GM21390 (cell line): ENCODE measurements around the gene PRPH2.
"Not testable (repeated sequence)": the region's sequence is repeated elsewhere in the genome, so short reads cannot be mapped to it uniquely, and the experiment has no call there.

Source experiments
- ATAC-seq: cut with Tn5 transposase; IDR thresholded peaks from one replicate; pipeline ENCODE4 v1.9.1; 2021; ENCODE audit not compliant: unreplicated experiment

Gene PRPH2

DNA sequence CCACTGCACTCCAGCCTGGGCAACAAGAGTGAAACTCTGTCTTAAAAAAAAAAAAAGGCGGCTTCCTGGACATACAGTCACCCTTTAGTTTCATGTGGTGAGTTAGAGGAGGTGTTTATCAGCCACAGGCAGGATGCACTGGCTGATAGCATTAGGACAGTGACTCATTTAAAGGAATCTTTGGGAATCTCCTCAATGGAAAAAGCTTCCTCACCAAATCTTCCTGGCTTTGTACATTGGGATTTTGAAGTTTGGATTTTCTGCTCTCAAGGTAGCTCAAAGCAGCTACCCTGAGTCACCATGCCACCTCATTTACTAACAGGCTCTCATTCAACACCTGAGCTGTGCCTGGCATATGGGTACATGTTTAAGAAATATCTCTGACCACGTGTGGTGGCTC, 20.2 kb downstream of the PRPH2 start:
- ATAC-seq: no peak

DNA sequence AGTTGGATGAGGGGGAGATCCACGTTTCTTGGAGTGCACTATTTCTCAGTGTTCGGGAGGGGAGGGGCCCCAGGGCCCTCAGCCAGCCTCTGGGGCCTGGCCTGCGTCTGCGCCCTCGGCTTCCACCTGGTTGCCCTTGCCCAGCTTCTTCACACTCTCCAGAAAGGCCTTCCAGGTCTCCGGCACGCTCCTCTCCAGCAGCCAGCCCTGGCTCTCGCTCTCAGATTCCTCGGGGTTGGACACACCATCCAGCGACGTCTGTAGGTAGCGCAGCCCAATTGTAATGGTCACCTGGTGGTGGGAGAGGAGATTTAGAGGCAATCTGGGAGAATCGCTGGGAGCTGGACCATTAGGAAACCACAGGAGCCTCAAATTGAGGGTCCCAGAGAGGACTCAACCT, 24.2 kb downstream of the PRPH2 start:
- no peak for ATAC-seq

DNA sequence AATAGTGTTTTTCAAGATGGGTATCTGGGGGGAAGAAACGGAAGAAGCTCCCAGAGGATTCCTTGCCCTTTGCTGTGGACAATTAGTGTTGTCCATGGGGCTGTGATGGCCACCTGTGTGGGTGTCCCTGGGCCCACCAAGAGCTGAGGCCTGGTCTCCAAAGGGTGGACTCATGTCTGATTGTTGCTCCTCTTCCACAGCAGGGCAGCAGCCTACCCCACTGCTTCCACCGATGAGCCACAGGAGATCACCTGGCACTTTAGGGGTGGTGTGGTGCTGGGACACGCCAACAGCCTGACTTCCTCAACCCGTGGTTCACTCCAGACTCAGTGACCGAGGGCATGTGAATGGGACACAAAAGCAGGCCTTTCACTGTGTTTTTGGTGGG, 25.1 kb downstream of the PRPH2 start:
- ATAC-seq: no peak

DNA sequence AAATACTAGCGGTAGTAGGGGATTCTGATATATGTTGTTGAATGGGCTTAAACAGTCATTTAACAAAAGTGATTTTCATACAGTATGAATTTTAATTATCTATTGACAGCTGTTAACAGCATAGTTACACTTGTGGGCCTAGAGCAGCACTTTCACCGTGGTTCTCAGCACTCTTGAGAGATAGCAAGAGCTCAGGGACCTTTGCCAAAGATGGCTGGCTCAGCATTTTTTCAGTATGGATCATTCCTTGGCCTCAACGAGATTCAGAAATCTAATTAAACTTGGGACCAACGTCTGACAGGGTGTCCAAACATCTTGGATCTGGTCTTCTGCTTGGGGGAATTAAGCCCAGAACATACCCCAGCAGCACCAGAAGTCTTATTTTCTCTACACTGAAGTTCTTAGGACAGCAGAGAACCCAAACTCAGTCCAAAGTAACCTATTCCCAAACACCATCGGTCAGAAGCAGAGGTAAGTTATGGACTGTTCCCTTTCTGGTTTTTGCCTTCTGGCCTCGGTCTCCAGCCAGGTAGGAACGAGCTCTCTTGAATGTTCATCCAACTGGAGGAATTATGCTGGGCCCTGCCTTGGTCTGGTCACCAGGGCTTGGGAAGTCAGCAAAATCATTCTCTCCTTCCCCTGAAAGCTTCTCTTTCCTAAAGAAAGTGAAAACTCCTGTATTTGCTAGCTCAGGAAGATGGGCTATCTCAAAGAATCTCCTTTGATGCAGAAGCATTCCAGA, 25.7 kb downstream of the PRPH2 start:
- ATAC-seq: no peak

DNA sequence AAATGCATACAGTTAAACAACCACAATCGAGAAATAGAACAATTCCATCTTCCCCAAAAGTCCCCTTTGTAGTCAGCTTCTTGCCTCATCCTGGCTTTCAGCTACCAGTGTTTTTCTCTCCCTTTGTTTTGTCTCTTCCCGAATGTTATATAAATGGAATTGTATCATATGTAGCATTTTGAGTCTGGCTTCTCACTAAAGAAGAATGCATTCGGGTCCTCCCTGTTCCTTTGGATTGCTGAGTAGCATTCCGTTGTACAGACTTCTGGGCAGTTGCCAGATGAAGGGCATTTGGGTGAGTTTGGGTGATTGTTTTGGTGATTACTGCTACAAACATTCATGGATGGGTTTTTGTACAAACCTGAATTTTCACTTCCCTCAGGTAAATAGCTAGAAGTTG, 27.8 kb downstream of the PRPH2 start:
- no peak for ATAC-seq

DNA sequence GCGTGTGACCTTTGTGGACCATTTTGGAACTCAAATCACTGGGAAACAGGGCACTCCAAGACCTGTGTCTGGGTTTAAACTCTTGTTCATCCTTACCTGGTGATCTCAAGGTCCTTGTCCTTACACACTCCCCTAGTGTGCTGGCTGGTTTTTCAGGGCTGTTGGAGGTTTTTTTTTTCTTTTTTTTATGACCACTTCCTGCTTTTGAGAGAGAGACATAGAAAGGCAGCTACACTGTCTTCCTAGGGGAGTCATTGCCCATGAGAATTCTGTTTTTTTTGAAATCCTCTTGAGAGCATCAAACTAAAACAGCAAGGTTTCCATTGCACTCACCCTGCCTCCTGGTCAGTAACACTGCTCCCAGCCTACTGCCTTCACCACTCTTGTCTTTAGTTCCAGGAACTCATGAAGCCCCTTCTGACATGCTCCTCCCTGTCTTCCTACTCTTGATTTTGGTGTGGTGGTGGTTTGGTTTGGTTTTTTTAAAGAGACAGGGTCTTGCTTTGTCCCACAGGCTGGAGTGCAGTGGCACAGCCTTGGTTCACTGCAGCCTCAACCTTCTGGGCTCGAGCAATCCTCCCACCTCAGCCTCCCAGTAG, 28.6 kb downstream of the PRPH2 start:
- no peak for ATAC-seq

DNA sequence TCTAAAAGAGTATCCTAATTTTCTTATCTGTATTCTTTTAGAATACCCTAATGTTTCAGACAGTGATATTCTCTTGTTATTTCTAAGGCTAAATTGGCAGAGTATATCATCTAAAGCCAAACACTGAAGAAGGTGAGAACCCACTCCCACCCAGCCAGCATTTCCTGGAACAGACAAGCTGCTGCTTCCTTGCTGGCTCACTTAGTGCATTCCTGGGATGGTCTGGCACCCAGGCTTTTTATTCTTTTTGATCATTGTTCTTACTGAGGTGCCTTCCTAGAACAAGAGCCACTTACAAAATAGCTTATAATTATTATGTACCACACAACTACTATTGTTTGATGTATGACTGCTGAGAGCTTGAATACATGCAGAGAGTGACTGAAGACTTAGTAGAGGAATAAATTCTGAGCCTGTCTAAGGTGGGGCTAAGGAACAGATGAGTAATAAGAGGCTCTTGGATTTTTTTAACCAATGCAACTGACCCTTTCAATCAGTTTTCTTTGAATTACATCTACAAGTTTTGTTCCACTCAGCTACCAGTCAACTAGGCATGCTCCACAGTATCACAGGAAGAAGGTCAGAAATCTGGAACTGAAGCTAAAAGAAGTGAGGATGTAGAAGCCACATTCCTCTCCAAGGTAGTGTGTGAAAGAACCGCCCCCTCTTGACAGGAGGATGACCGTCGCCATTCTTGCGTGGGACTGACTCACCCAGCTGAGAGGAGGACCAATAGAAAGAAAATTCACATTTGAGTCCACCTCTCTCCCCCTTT, 30.1 kb downstream of the PRPH2 start:
- ATAC-seq: no peak

DNA sequence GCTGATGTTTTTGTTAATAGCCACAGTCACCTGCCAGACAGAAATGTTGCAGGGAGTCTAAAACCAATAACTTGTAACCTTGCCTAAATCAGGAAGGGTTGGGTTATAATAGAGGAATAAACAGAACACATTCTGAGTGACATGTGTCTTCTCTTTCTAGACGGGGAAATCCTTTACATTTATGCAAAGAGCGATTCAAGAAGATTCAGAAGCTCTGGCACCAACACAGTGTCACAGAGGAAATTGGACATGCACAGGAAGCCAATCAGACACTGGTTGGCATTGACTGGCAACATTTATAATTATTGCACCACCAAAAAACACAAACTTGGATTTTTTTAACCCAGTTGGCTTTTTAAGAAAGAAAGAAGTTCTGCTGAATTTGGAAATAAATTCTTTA, 31.5 kb downstream of the PRPH2 start:
- no peak for ATAC-seq

DNA sequence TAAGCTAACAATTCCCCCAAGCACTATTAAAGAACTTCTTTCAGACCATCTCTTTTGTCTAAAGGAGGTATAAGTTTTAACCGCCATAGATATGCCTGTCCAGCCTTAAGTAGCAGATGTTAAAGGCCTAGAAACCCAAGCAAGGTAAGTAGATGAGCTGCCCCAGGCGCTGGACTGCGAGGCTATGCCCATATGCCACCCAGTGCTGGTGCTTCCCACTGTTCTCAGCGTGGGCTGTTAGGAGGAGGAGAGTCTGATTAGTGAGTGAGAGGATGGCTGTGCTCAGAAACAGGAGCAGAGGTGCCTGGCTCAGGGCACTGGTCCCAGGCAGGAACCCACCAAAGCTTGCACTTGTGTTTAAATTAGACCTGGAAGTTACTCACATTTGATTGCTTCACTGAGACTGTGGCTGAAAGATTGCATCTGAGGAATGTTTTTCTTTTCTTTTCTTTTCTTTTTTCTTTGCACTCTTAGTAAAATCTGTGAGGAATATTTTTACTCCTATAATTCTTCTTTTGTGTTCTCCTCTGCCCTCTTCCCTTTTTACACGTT, 32.2 kb downstream of the PRPH2 start:
- no peak for ATAC-seq

DNA sequence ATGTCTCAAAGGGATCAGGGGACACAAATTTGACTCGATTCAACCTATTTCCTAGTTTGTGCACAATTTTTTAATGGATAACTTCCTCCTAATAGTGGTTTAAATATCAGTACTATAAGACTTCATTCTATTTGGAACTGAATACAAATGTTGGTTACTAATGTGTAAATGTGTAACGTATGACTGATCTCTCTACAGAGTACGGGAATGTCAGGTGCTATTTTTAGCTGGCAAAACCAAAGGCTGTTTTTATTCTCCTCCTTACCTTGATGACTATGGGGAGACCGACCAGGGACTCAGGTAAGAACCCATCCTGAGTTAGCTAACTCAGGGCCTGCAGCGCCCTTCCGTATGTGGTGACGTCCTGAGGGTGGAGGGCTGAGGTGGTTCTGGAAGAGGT, 33.0 kb downstream of the PRPH2 start:
- ATAC-seq: no peak

DNA sequence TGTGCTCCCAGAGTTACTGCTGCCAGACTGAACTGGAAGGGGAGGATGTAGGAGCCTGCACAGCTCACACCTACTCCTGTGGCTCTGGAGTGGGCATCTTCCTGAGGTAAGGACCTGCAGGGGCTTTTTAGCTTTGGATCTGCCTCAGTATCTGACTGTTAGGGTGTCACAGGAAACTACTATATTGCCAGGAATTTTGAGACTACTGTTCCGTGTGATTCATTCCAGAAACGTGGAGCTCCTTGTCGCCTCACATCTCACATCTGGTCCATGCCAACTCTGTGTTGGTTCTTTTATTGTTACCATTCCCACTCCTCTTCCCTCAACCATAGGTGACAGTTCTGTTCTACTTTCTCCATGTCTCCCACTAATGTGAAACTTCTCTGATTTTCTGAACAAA, 34.1 kb downstream of the PRPH2 start:
- ATAC-seq: no peak

DNA sequence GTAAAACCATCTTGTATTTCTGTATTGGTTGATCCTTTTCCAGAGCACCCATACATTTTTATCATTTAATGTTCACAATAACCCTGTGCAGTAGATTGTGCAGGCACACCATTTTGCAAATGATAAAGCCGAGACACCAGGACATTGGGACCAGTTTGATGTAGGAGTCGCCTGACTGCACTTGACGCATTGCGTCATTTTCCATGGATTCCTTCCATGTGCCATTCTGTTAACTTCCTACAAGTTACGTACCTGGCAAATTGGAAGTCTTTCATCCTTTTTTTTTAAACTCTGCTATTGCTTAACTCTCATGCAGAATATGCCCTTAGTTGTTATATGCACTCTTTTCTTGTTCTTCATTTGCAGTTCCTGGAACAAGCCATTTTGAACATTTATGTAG, 43.0 kb downstream of the PRPH2 start:
- no peak for ATAC-seq

DNA sequence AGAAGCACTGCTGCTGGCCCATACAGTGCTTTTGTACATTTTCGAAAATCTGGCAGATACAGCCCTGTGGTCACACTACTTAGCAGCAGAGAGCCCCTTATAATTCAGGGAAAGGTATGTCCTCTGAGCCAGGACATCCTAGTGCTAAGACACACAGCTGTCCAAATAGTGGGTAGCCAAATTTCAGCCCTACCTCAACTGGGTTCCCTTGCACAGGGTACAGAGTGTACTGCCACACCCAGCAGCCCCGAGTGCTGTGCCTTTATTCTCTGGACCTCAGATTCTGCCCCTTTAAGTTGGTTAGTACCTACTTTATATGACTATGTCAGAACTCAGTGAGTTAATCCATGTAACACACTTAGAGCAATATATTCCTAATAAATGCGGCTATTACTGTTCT, 47.6 kb downstream of the PRPH2 start:
- ATAC-seq: no peak

DNA sequence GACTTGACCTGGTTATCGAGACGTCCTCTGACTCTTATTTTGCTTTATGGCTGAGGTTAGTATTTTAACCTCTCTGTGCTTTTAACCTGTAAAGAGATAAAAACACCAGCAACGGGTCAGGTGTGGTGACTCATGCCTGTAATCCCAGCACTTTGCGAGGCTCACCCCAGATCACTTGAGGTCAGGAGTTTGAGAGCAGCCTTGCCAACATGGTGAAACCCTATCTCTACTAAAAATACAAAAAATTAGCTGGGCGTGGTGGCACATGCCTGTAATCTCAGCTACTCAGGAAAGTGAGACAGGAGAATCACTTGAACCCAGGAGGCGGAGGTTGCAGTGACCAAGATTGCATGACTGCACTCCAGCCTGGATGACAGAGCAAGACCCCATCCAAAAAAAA, 48.0 kb downstream of the PRPH2 start:
- not testable (repeated sequence) for ATAC-seq

DNA sequence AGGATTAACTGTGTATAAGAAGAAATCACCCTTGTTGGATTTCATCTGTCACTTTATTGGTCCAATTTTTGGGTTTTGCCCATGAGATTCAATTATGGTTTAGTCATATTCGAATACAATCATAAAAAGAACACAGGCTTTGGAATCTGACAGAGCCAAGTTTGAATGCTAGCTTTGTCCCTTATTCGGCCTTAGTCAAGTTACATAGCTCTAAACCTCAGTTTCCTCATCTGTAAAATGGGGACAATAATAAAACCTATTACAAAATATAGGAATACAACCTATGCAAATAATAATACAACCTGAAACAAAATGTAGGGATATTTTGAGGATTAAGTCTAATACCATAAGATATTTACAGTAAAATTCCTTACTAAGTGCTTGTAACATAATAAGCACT, 57.7 kb downstream of the PRPH2 start:
- no peak for ATAC-seq

DNA sequence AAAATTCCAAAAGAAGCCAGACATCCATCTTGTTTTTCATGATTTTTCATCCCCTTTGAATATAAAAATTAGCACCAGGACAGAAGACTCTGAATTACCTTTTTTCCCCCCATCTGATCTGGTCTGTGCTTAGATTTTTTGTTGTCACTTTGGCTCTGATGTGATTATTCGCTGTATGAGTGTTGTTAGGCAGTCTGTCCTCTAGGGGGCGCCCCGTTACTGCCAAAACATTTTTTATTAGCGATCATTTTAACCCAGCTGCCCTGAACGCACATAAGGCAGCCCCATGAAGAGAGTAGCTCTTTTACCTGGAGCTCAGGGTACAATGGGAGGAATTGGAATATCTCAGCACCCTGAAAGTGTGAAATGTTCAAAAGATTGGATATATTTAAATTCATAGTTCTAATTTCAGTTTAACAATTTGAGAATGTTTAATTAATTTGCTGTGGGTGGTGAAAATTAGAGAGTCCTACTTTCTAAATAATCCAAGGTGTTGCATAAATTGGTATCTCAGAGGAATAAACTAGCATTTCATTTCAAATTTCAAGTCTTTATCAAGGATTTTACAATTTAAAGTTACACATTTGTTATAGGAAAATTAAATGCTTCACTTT, 60.8 kb downstream of the PRPH2 start:
- ATAC-seq: no peak

DNA sequence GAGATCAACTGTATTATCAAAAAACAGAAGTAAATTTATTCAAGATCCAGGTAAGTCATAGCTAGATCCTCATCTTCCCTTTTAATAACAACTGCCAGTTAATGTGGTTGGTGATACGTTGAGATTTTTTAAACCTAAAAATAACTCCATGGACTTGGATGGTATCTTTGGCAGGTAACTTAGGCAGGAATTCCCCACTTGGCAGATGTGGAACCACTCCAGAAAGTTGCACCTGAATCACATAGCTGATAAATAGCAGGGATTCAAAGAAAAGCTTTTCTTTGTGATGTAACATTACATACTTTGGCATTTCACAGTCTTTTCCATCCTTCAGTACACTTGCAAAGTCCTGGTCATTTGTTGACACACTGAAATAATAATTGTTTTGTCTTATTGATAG, 62.6 kb downstream of the PRPH2 start:
- no peak for ATAC-seq

DNA sequence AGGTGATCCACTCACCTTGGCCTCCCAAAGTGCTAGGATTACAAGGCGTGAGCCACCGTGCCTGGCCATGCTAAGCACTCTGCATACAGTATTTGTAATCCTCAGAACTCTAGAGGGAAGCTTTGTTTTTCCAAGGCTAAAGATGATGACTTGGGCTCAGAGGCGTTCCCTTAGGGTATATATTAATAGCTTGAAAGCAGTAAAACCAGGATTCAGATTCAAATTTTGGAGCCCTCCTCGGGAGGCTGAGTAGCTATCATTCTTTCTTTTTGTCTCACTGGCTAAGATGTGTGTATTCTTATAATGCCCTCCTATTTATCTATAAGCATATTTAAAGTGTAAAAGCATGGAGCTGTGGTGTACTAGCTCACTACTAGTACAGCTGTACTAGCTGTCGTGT, 68.5 kb downstream of the PRPH2 start:
- no peak for ATAC-seq

DNA sequence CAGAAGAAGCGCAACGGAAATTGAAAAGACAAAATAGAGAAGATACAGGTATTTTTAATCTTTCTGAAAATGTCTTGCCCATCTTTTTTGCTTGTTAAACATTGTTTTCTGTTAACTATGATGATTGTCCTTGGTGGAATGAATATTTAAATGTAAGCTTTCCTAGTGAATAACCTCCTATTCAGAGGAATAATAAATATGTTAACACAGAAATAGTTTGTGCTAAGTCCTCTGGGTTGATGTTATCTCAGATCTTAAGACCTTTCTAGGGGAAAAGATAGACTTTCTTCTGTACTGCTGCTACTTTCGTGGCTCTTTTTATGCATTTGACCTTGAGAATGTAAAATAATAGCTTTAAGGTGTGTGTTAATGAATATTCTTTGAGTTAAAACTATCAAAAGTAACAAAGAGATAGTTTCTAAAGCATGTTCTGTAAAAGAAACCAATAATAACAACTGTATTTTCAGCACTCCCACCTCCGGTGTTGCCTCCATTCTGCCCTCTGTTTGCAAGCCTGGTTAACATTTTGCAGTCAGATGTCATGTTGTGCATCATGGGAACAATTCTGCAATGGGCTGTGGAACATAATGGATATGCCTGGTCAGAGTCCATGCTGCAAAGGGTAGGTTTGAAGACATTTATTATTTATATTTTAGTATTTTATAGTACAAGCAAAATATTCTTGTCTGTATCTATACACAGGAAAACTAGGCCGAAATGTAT, 70.2 kb downstream of the PRPH2 start:
- no peak for ATAC-seq
